ENCODE measurements around the gene SLC35F4.

GRCh38 chr14:57578801-57579200 lies 287.1 kb downstream of the SLC35F4 start:
- TF ChIP-seq POLR2A (IDR thresholded peaks at IDR 0.05) (no peak), CTCF (IDR thresholded peaks at IDR 0.05) (no peak)
